ENCODE results near the gene MKLN1.
"Not testable (repeated sequence)": the region's sequence is repeated elsewhere in the genome, so short reads cannot be mapped to it uniquely, and the experiment has no call there.

Gene MKLN1

GRCh38 chr7:131488361-131488760, 160.7 kb downstream of the MKLN1 start:
- no peak for DNase-seq (ENCODE audit: low read depth)
- H3K4me3 ChIP-seq (ENCODE audit: low read depth, low read length) = no peak overlapping the region

- H3K4me3 ChIP-seq (ENCODE audit: low read depth, low read length) = no peak overlapping the region
- DNase-seq (ENCODE audit: low read depth) = no peak
These were observed 161.5 kb downstream of the MKLN1 start for GRCh38 chr7:131489196-131489595.

GRCh38 chr7:131489881-131490280, 162.2 kb downstream of the MKLN1 start:
- no peak for DNase-seq (ENCODE audit: low read depth)
- H3K4me3 ChIP-seq (ENCODE audit: low read depth, low read length) = no peak overlapping the region

- no peak overlapping the region for H3K4me3 ChIP-seq (ENCODE audit: low read depth, low read length)
- DNase-seq (ENCODE audit: low read depth) = no peak
These were observed 165.4 kb downstream of the MKLN1 start for GRCh38 chr7:131493081-131493480.

GRCh38 chr7:131493581-131493980, 165.9 kb downstream of the MKLN1 start:
- DNase-seq (ENCODE audit: low read depth) = no peak
- no peak overlapping the region for H3K4me3 ChIP-seq (ENCODE audit: low read depth, low read length)

- no peak overlapping the region for H3K4me3 ChIP-seq (ENCODE audit: low read depth, low read length)
- DNase-seq (ENCODE audit: low read depth) = no peak
These were observed 166.5 kb downstream of the MKLN1 start for GRCh38 chr7:131494182-131494581.

GRCh38 chr7:131495669-131496498, 168.2 kb downstream of the MKLN1 start:
- DNase-seq (ENCODE audit: low read depth) = no peak
- H3K4me3 ChIP-seq (ENCODE audit: low read depth, low read length) = no peak overlapping the region

- DNase-seq (ENCODE audit: low read depth) = no peak
These were observed 169.8 kb downstream of the MKLN1 start for GRCh38 chr7:131497454-131497853.

GRCh38 chr7:131498237-131498885, 170.7 kb downstream of the MKLN1 start:
- DNase-seq (ENCODE audit: low read depth) = no peak
- H3K4me3 ChIP-seq (ENCODE audit: low read depth, low read length) = no peak overlapping the region

More at GRCh38 chr7:131497454-131497853, 169.8 kb downstream of the MKLN1 start:
- H3K4me3 ChIP-seq (ENCODE audit: low read depth, low read length) = no peak overlapping the region

GRCh38 chr7:131499801-131500200, 172.1 kb downstream of the MKLN1 start:
- no peak for DNase-seq (ENCODE audit: low read depth)
- H3K4me3 ChIP-seq (ENCODE audit: low read depth, low read length) = no peak overlapping the region

- H3K4me3 ChIP-seq (ENCODE audit: low read depth, low read length) = no peak overlapping the region
- DNase-seq (ENCODE audit: low read depth) = no peak
These were observed 172.7 kb downstream of the MKLN1 start for GRCh38 chr7:131500357-131500756.

- H3K4me3 ChIP-seq (ENCODE audit: low read depth, low read length) = no peak overlapping the region
- peak; percentile 43 for DNase-seq (ENCODE audit: low read depth)
These were observed 173.7 kb downstream of the MKLN1 start for GRCh38 chr7:131501422-131501821.

GRCh38 chr7:131501930-131502685, 174.4 kb downstream of the MKLN1 start:
- no peak for DNase-seq (ENCODE audit: low read depth)
- no peak overlapping the region for H3K4me3 ChIP-seq (ENCODE audit: low read depth, low read length)

- no peak overlapping the region for H3K4me3 ChIP-seq (ENCODE audit: low read depth, low read length)
- peak; percentile 55 for DNase-seq (ENCODE audit: low read depth)
These were observed 175.3 kb downstream of the MKLN1 start for GRCh38 chr7:131502810-131503508.

- H3K4me3 ChIP-seq (ENCODE audit: low read depth, low read length) = no peak overlapping the region
- no peak for DNase-seq (ENCODE audit: low read depth)
These were observed 176.0 kb downstream of the MKLN1 start for GRCh38 chr7:131503639-131504038.

- DNase-seq (ENCODE audit: low read depth) = no peak
- H3K4me3 ChIP-seq (ENCODE audit: low read depth, low read length) = no peak overlapping the region
These were observed 176.7 kb downstream of the MKLN1 start for GRCh38 chr7:131504157-131504899.

- DNase-seq (ENCODE audit: low read depth) = not testable (repeated sequence)
These were observed 177.5 kb downstream of the MKLN1 start for GRCh38 chr7:131505037-131505620.

GRCh38 chr7:131505636-131506557, 178.2 kb downstream of the MKLN1 start:
- H3K4me3 ChIP-seq (ENCODE audit: low read depth, low read length) = no peak overlapping the region
- no peak for DNase-seq (ENCODE audit: low read depth)

More at GRCh38 chr7:131505037-131505620, 177.5 kb downstream of the MKLN1 start:
- H3K4me3 ChIP-seq (ENCODE audit: low read depth, low read length) = not testable (repeated sequence)
